ENCODE measurements around the gene NAXD.

Gene NAXD

DNA sequence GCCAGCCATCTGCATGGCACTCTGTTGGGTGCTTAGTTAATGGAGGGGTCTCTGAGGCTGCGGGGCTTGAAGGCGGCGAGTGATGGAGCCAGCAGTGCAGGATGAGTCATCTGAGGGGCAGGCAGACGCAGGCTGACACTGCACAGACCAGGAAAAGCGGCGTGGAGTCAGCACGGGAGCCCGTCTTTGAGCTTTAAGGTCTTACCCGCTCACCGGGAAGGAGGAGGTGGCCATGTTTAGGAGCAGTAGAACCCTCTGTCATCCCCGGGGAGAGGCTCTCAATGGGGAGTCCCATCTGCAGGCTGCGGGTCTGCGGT, 13.1 kb downstream of the NAXD start:
- Histone ChIP-seq H3K4me2 (ENCODE audit: low read depth, low read length, poor library complexity, severe bottlenecking) (no peak overlapping the region), H3K36me3 (ENCODE audit: low read length) (no peaks in the 10 kb centered on the region), H4K20me1 (ENCODE audit: low read depth, low read length) (no peaks in the 10 kb centered on the region), H3K9me3 (ENCODE audit: insufficient read depth, low read length) (no peaks in the 10 kb centered on the region), H3K79me2 (ENCODE audit: insufficient read depth, low read length) (peaks cover 6% of the 10 kb centered on the region; the same call in 1 of the 2 replicates), H3K27ac (ENCODE audit: low read depth, low read length) (no peak overlapping the region), H3K9ac (ENCODE audit: low read length) (no peak overlapping the region), H3K9me2 (replicated peaks; ENCODE audit: insufficient read depth, low read length) (no peaks in the 10 kb centered on the region), H3K27me3 (ENCODE audit: low read length) (no peaks in the 10 kb centered on the region), H3F3A (ENCODE audit: insufficient read depth) (no peaks in the 10 kb centered on the region), H2AFZ (ENCODE audit: low read depth, low read length, severe bottlenecking) (no peak overlapping the region), H3K4me3 (ENCODE audit: insufficient read depth, low read length, poor library complexity, severe bottlenecking) (no peak overlapping the region)
- TF ChIP-seq EZH2phosphoT487 (conservative IDR thresholded peaks at IDR 0.05; ENCODE audit: low read length): no peak
- TF ChIP-seq, protein P1, sequence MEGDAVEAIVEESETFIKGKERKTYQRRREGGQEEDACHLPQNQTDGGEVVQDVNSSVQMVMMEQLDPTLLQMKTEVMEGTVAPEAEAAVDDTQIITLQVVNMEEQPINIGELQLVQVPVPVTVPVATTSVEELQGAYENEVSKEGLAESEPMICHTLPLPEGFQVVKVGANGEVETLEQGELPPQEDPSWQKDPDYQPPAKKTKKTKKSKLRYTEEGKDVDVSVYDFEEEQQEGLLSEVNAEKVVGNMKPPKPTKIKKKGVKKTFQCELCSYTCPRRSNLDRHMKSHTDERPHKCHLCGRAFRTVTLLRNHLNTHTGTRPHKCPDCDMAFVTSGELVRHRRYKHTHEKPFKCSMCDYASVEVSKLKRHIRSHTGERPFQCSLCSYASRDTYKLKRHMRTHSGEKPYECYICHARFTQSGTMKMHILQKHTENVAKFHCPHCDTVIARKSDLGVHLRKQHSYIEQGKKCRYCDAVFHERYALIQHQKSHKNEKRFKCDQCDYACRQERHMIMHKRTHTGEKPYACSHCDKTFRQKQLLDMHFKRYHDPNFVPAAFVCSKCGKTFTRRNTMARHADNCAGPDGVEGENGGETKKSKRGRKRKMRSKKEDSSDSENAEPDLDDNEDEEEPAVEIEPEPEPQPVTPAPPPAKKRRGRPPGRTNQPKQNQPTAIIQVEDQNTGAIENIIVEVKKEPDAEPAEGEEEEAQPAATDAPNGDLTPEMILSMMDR (IDR thresholded peaks at IDR 0.05; ENCODE audit: insufficient read depth, low read length, poor library complexity, severe bottlenecking): no peak

DNA sequence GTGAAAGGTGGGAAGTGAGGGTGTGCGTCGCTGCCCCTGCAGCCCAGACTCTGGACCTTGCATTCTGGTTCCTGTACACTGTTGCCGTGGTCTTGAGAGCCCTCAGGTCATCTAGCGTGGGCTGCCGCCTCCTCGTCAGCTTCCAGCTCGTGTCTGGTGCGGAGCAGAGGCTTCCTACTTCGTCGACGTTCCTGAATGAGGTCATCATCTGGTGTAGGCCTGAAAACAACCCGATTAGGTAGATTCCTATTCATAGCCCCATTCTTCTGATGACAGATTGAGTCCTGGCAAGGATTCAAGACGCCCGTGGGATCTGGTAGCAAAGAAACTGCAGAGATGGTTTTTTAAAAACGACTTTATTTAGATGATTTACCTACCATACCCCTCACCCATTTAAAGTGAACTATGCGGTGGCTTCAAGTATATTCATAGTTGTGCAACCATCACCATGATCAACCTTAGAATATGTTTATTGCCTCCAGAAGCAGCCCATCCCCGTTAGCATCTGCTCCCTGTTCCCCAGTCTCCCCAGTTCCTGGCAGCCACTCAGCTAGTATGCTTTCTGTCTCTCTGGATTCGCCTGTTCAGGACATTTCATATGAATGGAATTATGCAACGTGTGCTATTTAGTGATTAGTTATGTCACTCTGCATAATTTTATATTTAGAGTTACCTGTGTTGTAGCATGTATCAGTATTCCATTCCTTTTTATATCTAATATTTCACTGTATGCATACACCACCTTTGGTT, 13.8 kb downstream of the NAXD start:
- no peak overlapping the region for H3K27ac ChIP-seq (ENCODE audit: low read depth, low read length)
- H3K9ac ChIP-seq (ENCODE audit: low read length): no peak overlapping the region
- no peaks in the 10 kb centered on the region for H3K36me3 ChIP-seq (ENCODE audit: low read length)
- no peaks in the 10 kb centered on the region for H4K20me1 ChIP-seq (ENCODE audit: low read depth, low read length)
- no peaks in the 10 kb centered on the region for H3K27me3 ChIP-seq (ENCODE audit: low read length)
- H3K9me2 ChIP-seq (replicated peaks; ENCODE audit: insufficient read depth, low read length): no peaks in the 10 kb centered on the region
- no peak overlapping the region for H2AFZ ChIP-seq (ENCODE audit: low read depth, low read length, severe bottlenecking)
- no peaks in the 10 kb centered on the region for H3F3A ChIP-seq (ENCODE audit: insufficient read depth)
- H3K9me3 ChIP-seq (ENCODE audit: insufficient read depth, low read length): no peaks in the 10 kb centered on the region
- H3K4me3 ChIP-seq (ENCODE audit: insufficient read depth, low read length, poor library complexity, severe bottlenecking): no peak overlapping the region
- TF ChIP-seq, protein P1 (IDR thresholded peaks at IDR 0.05; ENCODE audit: insufficient read depth, low read length, poor library complexity, severe bottlenecking): no peak
- TF ChIP-seq EZH2phosphoT487 (conservative IDR thresholded peaks at IDR 0.05; ENCODE audit: low read length): no peak
- peaks cover 6% of the 10 kb centered on the region; the same call in 1 of the 2 replicates for H3K79me2 ChIP-seq (ENCODE audit: insufficient read depth, low read length)
- no peak overlapping the region for H3K4me2 ChIP-seq (ENCODE audit: low read depth, low read length, poor library complexity, severe bottlenecking)

DNA sequence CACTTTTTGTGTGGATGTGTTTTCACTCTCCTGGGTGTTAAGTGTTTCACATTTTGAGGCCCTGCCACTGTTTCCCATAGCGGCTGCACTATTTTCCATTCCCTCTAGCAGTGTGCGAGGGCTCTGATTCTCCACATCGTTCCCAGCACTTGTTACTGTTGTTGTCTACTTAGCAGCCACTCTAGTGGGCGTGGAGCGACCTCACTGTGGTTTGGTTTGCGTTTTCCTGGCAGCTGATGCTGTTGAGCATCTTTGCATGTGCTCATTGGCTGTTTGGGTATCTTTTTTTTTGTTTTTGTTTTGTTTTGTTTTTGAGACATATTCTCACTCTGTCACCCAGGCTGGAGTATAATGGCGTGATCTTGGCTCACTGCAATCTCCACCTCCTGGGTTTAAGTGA, 14.4 kb downstream of the NAXD start:
- no peak overlapping the region for H3K4me3 ChIP-seq (ENCODE audit: insufficient read depth, low read length, poor library complexity, severe bottlenecking)
- no peaks in the 10 kb centered on the region for H4K20me1 ChIP-seq (ENCODE audit: low read depth, low read length)
- no peak overlapping the region for H3K4me2 ChIP-seq (ENCODE audit: low read depth, low read length, poor library complexity, severe bottlenecking)
- H3F3A ChIP-seq (ENCODE audit: insufficient read depth): no peaks in the 10 kb centered on the region
- H3K27me3 ChIP-seq (ENCODE audit: low read length): no peaks in the 10 kb centered on the region
- H3K9me3 ChIP-seq (ENCODE audit: insufficient read depth, low read length): no peaks in the 10 kb centered on the region
- H3K36me3 ChIP-seq (ENCODE audit: low read length): no peaks in the 10 kb centered on the region
- H3K79me2 ChIP-seq (ENCODE audit: insufficient read depth, low read length): peaks cover 6% of the 10 kb centered on the region; the same call in 1 of the 2 replicates
- H3K9ac ChIP-seq (ENCODE audit: low read length): no peak overlapping the region
- H3K9me2 ChIP-seq (replicated peaks; ENCODE audit: insufficient read depth, low read length): no peaks in the 10 kb centered on the region
- no peak overlapping the region for H2AFZ ChIP-seq (ENCODE audit: low read depth, low read length, severe bottlenecking)
- TF ChIP-seq EZH2phosphoT487 (conservative IDR thresholded peaks at IDR 0.05; ENCODE audit: low read length): no peak
- TF ChIP-seq, protein P1 (IDR thresholded peaks at IDR 0.05; ENCODE audit: insufficient read depth, low read length, poor library complexity, severe bottlenecking): no peak
- H3K27ac ChIP-seq (ENCODE audit: low read depth, low read length): no peak overlapping the region

All from SU-DHL-6 (cell line).